Subcutaneous abdominal adipose tissue (tissue), 5 donors: ENCODE measurements around the gene IRF9.
A peak's percentile ranks its signal among the peaks of the same experiment; 100 is the strongest.

Experiments used
- H3K27ac ChIP-seq: one replicate; pipeline ENCODE4 v1.7.0; 2013; ENCODE audit warnings: low read depth, mild to moderate bottlenecking, inconsistent platforms, low read length, moderate library complexity
- H3K27me3 ChIP-seq, 5 donors: one replicate each; pipeline ENCODE4 v1.7.0; 2013; ENCODE audit warnings: low read length in 5 of 5, inconsistent platforms in 1 of 5; ENCODE audit not compliant: control insufficient read depth in 5 of 5, insufficient read depth in 4 of 5
- H3K36me3 ChIP-seq, 5 donors: one replicate each; pipeline ENCODE4 v1.7.0; 2013; ENCODE audit warnings: low read length in 5 of 5; ENCODE audit not compliant: control insufficient read depth in 5 of 5, insufficient read depth in 5 of 5
- H3K4me1 ChIP-seq, 5 donors: one replicate each; pipeline ENCODE4 v1.7.0; 2013; ENCODE audit warnings: low read length in 5 of 5, mild to moderate bottlenecking in 3 of 5, moderate library complexity in 1 of 5; ENCODE audit not compliant: control insufficient read depth in 5 of 5, insufficient read depth in 5 of 5
- H3K4me3 ChIP-seq, 5 donors: one replicate each; pipeline ENCODE4 v1.7.0; 2013; ENCODE audit warnings: low read length in 5 of 5, low read depth in 1 of 5
- H3K9ac ChIP-seq, 5 donors: one replicate each; pipeline ENCODE4 v1.7.0; 2013; ENCODE audit warnings: low read length in 5 of 5, mild to moderate bottlenecking in 4 of 5, moderate library complexity in 3 of 5
- H3K9me3 ChIP-seq, 5 donors: one replicate each; pipeline ENCODE4 v1.7.0; 2013; ENCODE audit warnings: low read length in 5 of 5; ENCODE audit not compliant: control insufficient read depth in 5 of 5
- donor health status: healthy.
- donor health status: healthy.
- donor health status: healthy.
- donor health status: healthy.
- donor health status: healthy.

The IRF9 gene

GRCh38 chr14:24157331-24157730 is 3.7 kb upstream of the IRF9 start:
- Histone ChIP-seq H3K27ac (no peak overlapping the region), H3K27me3 (no peaks in the 10 kb centered on the region), H3K4me1 (peaks cover 7 to 22% (median 18%) of the 10 kb centered on the region in 5 donors), H3K9me3 (no peaks in the 10 kb centered on the region), H3K36me3 (peaks cover 15 to 65% (median 55%) of the 10 kb centered on the region in 5 donors), H3K9ac (peak overlapping the region in 1 of 5 donors; percentile 19), H3K4me3 (no peak overlapping the region)

DNA sequence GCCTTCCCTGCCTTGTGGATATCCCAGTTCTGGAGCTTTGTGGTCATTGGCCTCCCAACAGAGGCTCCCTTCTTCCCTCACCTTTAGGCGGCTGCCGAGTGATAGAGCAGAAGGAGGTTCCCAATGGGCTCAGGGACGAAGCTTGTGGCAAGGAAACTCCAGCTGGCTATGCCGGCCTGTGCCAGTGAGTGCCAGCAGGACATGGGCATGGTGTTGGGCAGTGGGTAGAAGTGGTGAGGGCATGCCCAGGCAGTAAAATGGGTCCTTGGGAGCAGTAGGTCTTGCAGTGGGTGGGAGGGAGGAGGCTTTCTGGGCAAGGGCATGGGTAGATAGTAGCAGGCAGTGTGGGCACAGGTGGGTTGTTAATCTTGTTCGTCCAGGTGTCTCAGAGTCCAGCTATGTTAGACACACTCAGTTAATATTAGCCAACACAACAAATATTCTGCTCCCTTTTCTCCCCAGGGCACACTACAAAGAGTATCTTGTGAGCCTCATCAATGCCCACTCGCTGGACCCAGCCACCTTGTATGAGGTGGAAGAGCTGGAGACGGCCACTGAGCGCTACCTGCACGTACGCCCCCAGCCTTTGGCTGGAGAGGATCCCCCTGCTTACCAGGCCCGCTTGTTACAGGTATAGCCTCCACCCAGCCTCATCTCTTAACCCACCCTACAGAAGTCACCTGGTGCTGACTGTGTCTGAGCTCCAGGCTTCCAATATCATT is 1.1 kb upstream of the IRF9 start:
- Histone ChIP-seq H3K4me1 (peaks cover 9 to 34% (median 29%) of the 10 kb centered on the region in 5 donors), H3K9ac (no peak overlapping the region), H3K9me3 (no peaks in the 10 kb centered on the region), H3K27ac (peak overlapping the region; percentile 93), H3K27me3 (no peaks in the 10 kb centered on the region), H3K4me3 (no peak overlapping the region), H3K36me3 (peaks cover 11 to 73% (median 66%) of the 10 kb centered on the region in 5 donors)

DNA sequence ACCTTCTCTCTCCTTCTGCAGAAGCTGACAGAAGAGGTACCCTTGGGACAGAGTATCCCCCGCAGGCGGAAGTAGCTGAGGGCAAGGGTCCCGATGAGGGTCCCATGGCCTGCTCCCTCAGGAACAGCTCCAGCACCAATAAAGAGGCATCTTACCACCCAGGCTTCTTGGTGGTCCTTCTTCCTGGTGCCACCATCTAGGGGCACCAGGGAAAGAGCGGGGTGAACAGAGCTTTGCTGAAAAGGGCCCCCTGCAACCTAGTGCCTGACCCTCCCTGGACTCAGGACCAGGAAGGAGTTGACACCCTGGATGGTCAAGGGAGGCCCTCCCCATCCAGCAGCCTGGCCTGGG is 591 bp upstream of the IRF9 start:
- H3K36me3 ChIP-seq: peaks cover 11 to 73% (median 66%) of the 10 kb centered on the region in 5 donors
- H3K9ac ChIP-seq: peak overlapping the region in 2 of 5 donors; percentile 44 to 93
- H3K27me3 ChIP-seq: no peaks in the 10 kb centered on the region
- no peak overlapping the region for H3K4me3 ChIP-seq
- peak overlapping the region; percentile 93 for H3K27ac ChIP-seq
- peaks cover 9 to 33% (median 29%) of the 10 kb centered on the region in 5 donors for H3K4me1 ChIP-seq
- H3K9me3 ChIP-seq: no peaks in the 10 kb centered on the region

DNA sequence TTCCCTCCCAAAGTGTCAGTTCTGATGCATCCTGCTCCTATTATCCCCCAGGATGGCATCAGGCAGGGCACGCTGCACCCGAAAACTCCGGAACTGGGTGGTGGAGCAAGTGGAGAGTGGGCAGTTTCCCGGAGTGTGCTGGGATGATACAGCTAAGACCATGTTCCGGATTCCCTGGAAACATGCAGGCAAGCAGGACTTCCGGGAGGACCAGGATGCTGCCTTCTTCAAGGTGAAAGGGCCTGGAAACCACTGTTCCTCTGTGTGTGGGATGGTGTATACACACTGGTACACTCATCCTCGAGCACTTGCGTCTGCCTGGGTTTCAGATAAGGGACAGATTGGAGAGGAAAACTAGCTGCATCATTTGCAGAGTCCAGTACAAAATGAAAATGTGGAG is 1.0 kb downstream of the IRF9 start:
- Histone ChIP-seq H3K36me3 (peaks cover 7 to 72% (median 66%) of the 10 kb centered on the region in 5 donors), H3K4me3 (peak overlapping the region; percentile 83 to 97 (median 91)), H3K27me3 (no peaks in the 10 kb centered on the region), H3K9ac (peak overlapping the region; percentile 74 to 97 (median 90)), H3K4me1 (peaks cover 9 to 31% (median 29%) of the 10 kb centered on the region in 5 donors), H3K9me3 (no peaks in the 10 kb centered on the region), H3K27ac (peak overlapping the region; percentile 93)

DNA sequence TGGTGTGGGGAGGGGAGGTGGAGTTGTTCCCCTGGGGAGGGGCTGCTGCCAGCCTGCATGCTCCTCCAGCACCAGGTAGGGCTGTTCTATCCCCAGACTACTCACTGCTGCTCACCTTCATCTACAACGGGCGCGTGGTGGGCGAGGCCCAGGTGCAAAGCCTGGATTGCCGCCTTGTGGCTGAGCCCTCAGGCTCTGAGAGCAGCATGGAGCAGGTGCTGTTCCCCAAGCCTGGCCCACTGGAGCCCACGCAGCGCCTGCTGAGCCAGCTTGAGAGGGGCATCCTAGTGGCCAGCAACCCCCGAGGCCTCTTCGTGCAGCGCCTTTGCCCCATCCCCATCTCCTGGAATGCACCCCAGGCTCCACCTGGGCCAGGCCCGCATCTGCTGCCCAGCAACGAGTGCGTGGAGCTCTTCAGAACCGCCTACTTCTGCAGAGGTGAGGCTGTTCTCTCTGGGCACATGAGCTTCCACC is 3.5 kb downstream of the IRF9 start:
- Histone ChIP-seq H3K4me3 (no peak overlapping the region), H3K36me3 (peaks cover 5 to 70% (median 63%) of the 10 kb centered on the region in 5 donors), H3K4me1 (peaks cover 9 to 31% (median 29%) of the 10 kb centered on the region in 5 donors), H3K27me3 (no peaks in the 10 kb centered on the region), H3K9ac (no peak overlapping the region), H3K9me3 (no peaks in the 10 kb centered on the region), H3K27ac (no peak overlapping the region)

DNA sequence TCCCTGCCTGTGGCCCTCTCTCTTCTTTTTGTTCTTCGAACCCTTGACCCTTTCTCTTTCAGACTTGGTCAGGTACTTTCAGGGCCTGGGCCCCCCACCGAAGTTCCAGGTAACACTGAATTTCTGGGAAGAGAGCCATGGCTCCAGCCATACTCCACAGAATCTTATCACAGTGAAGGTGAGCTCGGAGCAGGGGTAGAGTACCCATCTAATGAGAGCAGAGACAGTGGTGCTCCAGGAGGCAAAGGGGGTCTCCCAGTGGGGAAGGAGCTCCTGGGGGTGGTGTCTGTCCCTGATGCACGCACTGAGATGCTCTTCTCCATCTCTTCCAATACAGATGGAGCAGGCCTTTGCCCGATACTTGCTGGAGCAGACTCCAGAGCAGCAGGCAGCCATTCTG is 4.7 kb downstream of the IRF9 start:
- Histone ChIP-seq H3K4me1 (peaks cover 9 to 25% (median 24%) of the 10 kb centered on the region in 5 donors), H3K9ac (no peak overlapping the region), H3K4me3 (no peak overlapping the region), H3K36me3 (peaks cover 5 to 65% (median 59%) of the 10 kb centered on the region in 5 donors), H3K27me3 (no peaks in the 10 kb centered on the region), H3K9me3 (no peaks in the 10 kb centered on the region), H3K27ac (no peak overlapping the region)

DNA sequence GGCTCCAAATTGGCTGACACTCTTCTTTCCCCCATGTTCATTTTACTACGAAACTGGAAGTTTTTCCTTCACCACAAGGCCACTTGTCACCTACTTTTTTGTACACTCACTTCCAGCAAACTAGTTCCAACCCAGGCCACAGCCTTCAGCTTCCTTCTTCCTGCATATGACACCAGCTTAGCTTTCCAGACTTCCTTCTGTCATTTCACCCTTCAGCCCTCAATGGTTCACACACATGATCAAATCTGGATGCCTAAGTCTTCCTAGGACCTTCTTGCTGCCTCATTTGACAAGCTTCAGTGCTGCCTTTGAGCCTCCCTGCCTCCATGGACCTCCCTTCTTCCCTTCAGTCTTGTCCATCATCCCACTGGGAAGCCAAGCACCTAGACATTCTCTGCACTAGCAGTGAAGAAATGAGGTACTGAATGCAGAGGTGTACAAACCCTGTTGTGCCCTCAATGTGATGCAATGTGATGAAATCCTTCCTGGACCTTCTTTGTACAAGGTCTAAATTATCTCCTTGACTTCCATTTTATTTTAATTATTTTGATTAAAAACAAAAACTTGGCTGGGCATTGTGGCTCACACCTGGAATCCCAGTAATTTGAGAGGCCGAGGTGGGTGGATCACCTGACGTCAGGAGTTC is 6.5 kb downstream of the IRF9 start:
- Histone ChIP-seq H3K27ac (no peak overlapping the region), H3K4me1 (peaks cover 2 to 19% (median 14%) of the 10 kb centered on the region in 5 donors), H3K4me3 (no peak overlapping the region), H3K9ac (no peak overlapping the region), H3K36me3 (peaks cover 5 to 69% (median 58%) of the 10 kb centered on the region in 5 donors), H3K27me3 (no peaks in the 10 kb centered on the region), H3K9me3 (no peaks in the 10 kb centered on the region)

DNA sequence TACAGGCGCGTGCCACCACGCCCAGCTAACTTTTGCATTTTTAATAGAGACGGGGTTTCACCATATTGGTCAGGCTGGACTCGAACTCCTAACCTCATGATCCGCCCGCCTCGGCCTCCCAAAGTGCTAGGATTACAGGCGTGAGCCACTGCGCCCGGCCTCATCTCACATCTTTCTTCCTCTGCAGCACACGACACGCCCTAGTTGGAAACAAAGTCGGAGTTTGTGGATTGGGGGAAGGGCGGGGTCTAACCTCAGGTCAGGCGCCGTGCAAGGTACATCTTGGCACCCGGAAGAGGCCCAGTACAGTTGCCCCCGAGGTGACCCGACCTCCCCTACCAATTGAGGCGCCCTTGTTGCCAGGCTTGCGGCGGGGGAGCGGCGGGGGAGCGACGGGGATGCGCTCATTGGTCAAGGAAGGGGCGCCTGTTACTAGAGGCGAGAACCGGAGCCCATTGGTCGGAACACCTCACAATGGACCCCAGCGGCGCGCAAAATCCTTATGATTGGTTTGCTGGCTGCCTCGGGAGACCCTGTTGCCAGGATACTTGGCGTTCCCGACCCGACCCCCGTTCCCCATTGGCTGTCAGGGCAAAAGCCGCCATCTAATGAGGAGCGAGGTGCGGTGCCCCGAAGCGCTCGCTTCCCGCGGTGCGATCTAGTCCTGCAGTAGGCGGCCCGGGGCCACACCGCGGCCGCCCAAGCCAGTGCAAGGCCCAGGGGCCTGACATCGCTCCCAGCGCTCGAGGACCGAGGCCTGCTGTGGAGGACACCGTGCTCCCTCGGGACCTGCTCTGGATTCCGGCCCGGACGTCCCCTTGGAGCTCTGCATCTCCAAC is 10.6 kb downstream of the IRF9 start, which contains the start of gene REC8:
REC8 (plus strand) TSS at position 659 of the 839 bp plus-strand sequence. CDS start 473 bp downstream, outside the sequence.
- H3K27ac ChIP-seq: no peak within 1 kb of the TSS
- no peaks in the 10 kb centered on the region for H3K27me3 ChIP-seq
- peak within 1 kb of the TSS in 3 of 5 donors; percentile 22 to 50 (median 43) for H3K4me3 ChIP-seq
- H3K4me1 ChIP-seq: peaks cover 0 to 11% (median 5%) of the 10 kb centered on the region in 5 donors
- no peak within 1 kb of the TSS for H3K9ac ChIP-seq
- peaks cover 2 to 58% (median 34%) of the 10 kb centered on the region in 5 donors for H3K36me3 ChIP-seq
- H3K9me3 ChIP-seq: no peaks in the 10 kb centered on the region

- H3K4me3 ChIP-seq: peak overlapping the region in 2 of 5 donors; percentile 22 to 50
- H3K27me3 ChIP-seq: no peaks in the 10 kb centered on the region
- H3K4me1 ChIP-seq: peaks cover 0 to 11% (median 5%) of the 10 kb centered on the region in 5 donors
- H3K9me3 ChIP-seq: no peaks in the 10 kb centered on the region
- H3K36me3 ChIP-seq: peaks cover 2 to 59% (median 36%) of the 10 kb centered on the region in 5 donors
- H3K9ac ChIP-seq: no peak overlapping the region
- no peak overlapping the region for H3K27ac ChIP-seq
Observed at GRCh38 chr14:24172261-24172860, 11.3 kb downstream of the IRF9 start.
